Stomach (tissue), 9 donors: Measurements from ENCODE around the gene KRTAP12-2. TPM values are rescaled to one million over a fixed set of nuclear protein-coding genes. Genes with fewer than 3 reads are reported as not detected.
"Not testable (repeated sequence)": the region's sequence is repeated elsewhere in the genome, so short reads cannot be mapped to it uniquely, and the experiment has no call there.

Experiments used
- DNase-seq, 2 donors: peaks; one replicate each; pipeline versions ENCODE4 v3.0.0 to v3.0.0-alpha.2; 2013 to 2019
- H3K27ac ChIP-seq, 5 donors: fragments of 200-600 bp in 4 of 5; sonication (generic) in 4 of 5; one replicate each; pipeline ENCODE4 v1.5.1; 2013 to 2019; ENCODE audit warnings: mild to moderate bottlenecking in 1 of 5, moderate library complexity in 1 of 5
- H3K27me3 ChIP-seq, 3 donors: fragments of 200-600 bp; sonication (generic); one replicate each; pipeline ENCODE4 v1.5.1; 2017 to 2019; ENCODE audit warnings: mixed run types in 1 of 3
- H3K36me3 ChIP-seq, 4 donors: fragments of 200-600 bp; sonication (generic); 1 replicate in 3 of 4; 2 replicates in 1 of 4; pipeline ENCODE4 v1.5.1; 2016 to 2019
- H3K4me1 ChIP-seq, 4 donors: fragments of 200-600 bp; sonication (generic); one replicate each; pipeline ENCODE4 v1.5.1; 2016 to 2019
- H3K4me3 ChIP-seq, 4 donors: fragments of 200-600 bp; sonication (generic) in 3 of 4; one replicate each; pipeline ENCODE4 v1.5.1; 2016 to 2019; ENCODE audit warnings: mild to moderate bottlenecking in 1 of 4
- H3K9me3 ChIP-seq, 4 donors: fragments of 200-600 bp; sonication (generic); one replicate each; pipeline ENCODE4 v1.5.1; 2016 to 2019
- EP300 ChIP-seq: sonication (generic); formaldehyde crosslinking; IDR thresholded peaks from one replicate; pipeline ENCODE4 v1.6.1; 2017; ENCODE audit warnings: antibody characterized with exemption
- POLR2A ChIP-seq, 4 donors: fragments of 450-650 bp; IDR thresholded peaks; one replicate each; pipeline ENCODE4 v1.6.1; 2016; ENCODE audit warnings: antibody characterized with exemption in 4 of 4, control low read depth in 2 of 4, mild to moderate bottlenecking in 1 of 4, moderate library complexity in 1 of 4
- POLR2AphosphoS5 ChIP-seq, 3 donors: sonication (generic); formaldehyde crosslinking; IDR thresholded peaks; one replicate each; pipeline ENCODE4 v1.6.1; 2016; ENCODE audit warnings: antibody characterized with exemption in 3 of 3
- WGBS, 5 donors: extraction: QIAGEN DNeasy Blood & Tissue Kit in 3 of 5; methylation state at CpG; one replicate each; pipeline versions ENCODE4 v1.1.5 to v1.1.7; 2013 to 2018; 5-methylcytosine and 5-hydroxymethylcytosine counted together
- intact Hi-C: fragments of 100-400 bp; cut with DNase I; formaldehyde crosslinking; loops from one replicate; pipeline ENCODE4 v1.15.1; 2023; ENCODE audit warnings: low total_unique reads
- polyA plus RNA-seq, 3 donors: library from polyadenylated mRNA; stranded (reverse); fragments of 200-250 nt; gene quantifications; one replicate each; pipeline ENCODE4 v1.2.3, GENCODE V29; 2013
- total RNA-seq, 5 donors: library from RNA; depleted of rRNA; stranded (reverse); fragments of >200 nt; gene quantifications; one replicate each; pipeline versions ENCODE4 v1.1.0 to v1.2.3, GENCODE V29; 2014 to 2016
- TF ChIP-seq, protein P1 (sequence below), 7 experiments: fragments of 450-650 bp in 4 of 7; fragments of 200-600 bp in 3 of 7; sonication (generic) in 3 of 7; IDR thresholded peaks; one replicate each; pipeline ENCODE4 v1.5.1; 2016 to 2019; ENCODE audit warnings: antibody characterized with exemption in 7 of 7, control low read depth in 2 of 7, mild to moderate bottlenecking in 1 of 7
- donor health status: healthy with polysubstance abuse.
- donor health status: Bipolar disorder and iron deficiency.
- donor health status: healthy.

KRTAP12-2 gene
- total and polyA plus RNA-seq, 8 donors = not detected

DNA sequence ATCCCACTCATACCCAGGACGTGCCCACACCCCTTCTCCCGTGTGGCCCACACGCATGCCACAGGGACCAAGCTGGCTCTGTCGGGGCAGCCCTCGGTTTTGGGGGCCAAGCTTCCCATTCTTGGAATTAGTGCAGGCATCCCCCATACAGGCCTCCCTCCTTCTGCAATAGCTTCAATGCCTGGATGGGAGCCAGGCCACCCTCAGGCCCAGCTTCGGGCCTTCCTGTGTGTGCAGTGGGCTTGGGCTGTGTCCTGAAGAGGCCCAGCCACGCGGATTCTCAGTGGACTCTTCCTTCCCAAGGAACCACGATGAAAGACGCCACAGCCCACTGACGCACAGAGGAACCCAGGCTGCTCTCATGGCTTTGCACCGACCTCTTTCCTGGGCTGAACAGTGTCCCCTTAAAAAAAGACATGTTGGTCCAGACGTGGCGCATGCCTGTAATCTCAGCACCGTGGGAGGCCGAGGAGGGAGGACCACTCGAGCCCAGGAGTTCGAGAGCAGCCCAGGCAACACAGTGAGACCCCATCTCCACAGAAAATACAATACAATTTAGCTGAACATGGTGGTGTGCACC lies 17.1 kb downstream of the KRTAP12-2 start:
- Histone ChIP-seq H3K27ac (no peak overlapping the region), H3K36me3 (no peaks in the 10 kb centered on the region), H3K4me1 (no peaks in the 10 kb centered on the region), H3K9me3 (peaks cover 0 to 11% (median 8%) of the 10 kb centered on the region in 4 donors), H3K4me3 (no peak overlapping the region), H3K27me3 (peaks cover 0 to 41% (median 24%) of the 10 kb centered on the region in 3 donors)
- no peak for TF ChIP-seq EP300
- TF ChIP-seq, protein P1, sequence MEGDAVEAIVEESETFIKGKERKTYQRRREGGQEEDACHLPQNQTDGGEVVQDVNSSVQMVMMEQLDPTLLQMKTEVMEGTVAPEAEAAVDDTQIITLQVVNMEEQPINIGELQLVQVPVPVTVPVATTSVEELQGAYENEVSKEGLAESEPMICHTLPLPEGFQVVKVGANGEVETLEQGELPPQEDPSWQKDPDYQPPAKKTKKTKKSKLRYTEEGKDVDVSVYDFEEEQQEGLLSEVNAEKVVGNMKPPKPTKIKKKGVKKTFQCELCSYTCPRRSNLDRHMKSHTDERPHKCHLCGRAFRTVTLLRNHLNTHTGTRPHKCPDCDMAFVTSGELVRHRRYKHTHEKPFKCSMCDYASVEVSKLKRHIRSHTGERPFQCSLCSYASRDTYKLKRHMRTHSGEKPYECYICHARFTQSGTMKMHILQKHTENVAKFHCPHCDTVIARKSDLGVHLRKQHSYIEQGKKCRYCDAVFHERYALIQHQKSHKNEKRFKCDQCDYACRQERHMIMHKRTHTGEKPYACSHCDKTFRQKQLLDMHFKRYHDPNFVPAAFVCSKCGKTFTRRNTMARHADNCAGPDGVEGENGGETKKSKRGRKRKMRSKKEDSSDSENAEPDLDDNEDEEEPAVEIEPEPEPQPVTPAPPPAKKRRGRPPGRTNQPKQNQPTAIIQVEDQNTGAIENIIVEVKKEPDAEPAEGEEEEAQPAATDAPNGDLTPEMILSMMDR (IDR thresholded peaks at IDR 0.05) = no peak
- TF ChIP-seq POLR2AphosphoS5 (IDR thresholded peaks at IDR 0.05) = no peak
- no peak for TF ChIP-seq POLR2A (IDR thresholded peaks at IDR 0.05)
- WGBS, 5 donors = 76 to 92% (median 86%) methylated on average over 7 to 18 of the region's 18 CpGs
- intact Hi-C loops = no loop called here
- no peak for DNase-seq

DNA sequence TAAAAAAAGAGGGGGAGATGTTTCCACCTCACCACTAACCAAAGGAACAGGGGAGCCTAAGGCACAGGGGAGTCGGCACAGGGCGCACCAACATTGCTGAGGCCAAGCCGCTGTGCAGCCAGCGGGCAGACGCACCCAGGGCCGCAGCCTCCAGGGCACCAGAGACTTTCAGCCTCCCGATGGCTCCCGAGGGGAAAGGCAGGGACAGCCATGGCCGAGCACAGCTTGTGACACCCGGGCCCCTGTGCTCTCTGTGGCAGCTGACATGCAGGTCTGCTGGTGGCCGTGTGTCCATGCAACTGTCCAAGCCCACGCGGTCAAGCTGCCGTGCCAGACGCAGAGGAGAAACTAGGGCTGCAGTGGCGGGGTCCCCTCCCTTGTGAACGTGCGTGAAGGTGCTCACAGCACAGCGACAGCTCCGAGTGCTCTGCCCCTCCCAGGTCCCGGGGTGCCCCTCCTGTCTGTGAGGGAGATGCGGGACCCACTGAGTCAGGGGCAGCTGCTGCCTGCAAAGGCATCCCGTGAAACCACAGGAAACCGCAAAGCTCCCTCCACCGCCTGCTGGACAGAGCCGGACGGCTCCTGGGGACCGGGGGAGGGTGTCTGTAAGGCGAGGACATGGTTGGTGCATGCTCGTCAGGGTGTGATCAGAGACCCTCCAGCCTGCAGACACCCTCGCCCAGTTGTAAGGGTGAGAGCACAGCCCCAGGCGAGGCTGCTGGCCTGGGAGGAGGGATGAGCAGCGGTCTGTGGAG lies 18.0 kb downstream of the KRTAP12-2 start:
- Histone ChIP-seq H3K27me3 (peaks cover 0 to 33% (median 21%) of the 10 kb centered on the region in 3 donors), H3K4me3 (no peak overlapping the region), H3K4me1 (no peaks in the 10 kb centered on the region), H3K27ac (no peak overlapping the region), H3K9me3 (peaks cover 0 to 20% (median 14%) of the 10 kb centered on the region in 4 donors), H3K36me3 (no peaks in the 10 kb centered on the region)
- intact Hi-C loops = no loop called here
- WGBS, 5 donors = 75 to 89% (median 78%) methylated on average over 9 to 33 of the region's 33 CpGs
- TF ChIP-seq POLR2AphosphoS5 (IDR thresholded peaks at IDR 0.05) = no peak
- TF ChIP-seq EP300 = no peak
- TF ChIP-seq, protein P1 (IDR thresholded peaks at IDR 0.05) = no peak
- no peak for TF ChIP-seq POLR2A (IDR thresholded peaks at IDR 0.05)
- peak in 1 of 2 donors; percentile 10 for DNase-seq

GRCh38 chr21:44647222-44647552 lies 19.5 kb downstream of the KRTAP12-2 start:
- Histone ChIP-seq H3K4me3 (no peak overlapping the region), H3K9me3 (peaks cover 0 to 26% (median 17%) of the 10 kb centered on the region in 4 donors), H3K4me1 (no peaks in the 10 kb centered on the region), H3K36me3 (no peaks in the 10 kb centered on the region), H3K27me3 (peaks cover 0 to 33% (median 21%) of the 10 kb centered on the region in 3 donors), H3K27ac (no peak overlapping the region)
- WGBS, 5 donors = 40 to 57% (median 52%) methylated on average over 8 of the region's 8 CpGs
- peak in 1 of 2 donors; percentile 10 for DNase-seq
- intact Hi-C loops = no loop called here
- TF ChIP-seq, protein P1 (IDR thresholded peaks at IDR 0.05) = no peak
- TF ChIP-seq POLR2A (IDR thresholded peaks at IDR 0.05) (no peak), POLR2AphosphoS5 (IDR thresholded peaks at IDR 0.05) (no peak), EP300 (no peak)

DNA sequence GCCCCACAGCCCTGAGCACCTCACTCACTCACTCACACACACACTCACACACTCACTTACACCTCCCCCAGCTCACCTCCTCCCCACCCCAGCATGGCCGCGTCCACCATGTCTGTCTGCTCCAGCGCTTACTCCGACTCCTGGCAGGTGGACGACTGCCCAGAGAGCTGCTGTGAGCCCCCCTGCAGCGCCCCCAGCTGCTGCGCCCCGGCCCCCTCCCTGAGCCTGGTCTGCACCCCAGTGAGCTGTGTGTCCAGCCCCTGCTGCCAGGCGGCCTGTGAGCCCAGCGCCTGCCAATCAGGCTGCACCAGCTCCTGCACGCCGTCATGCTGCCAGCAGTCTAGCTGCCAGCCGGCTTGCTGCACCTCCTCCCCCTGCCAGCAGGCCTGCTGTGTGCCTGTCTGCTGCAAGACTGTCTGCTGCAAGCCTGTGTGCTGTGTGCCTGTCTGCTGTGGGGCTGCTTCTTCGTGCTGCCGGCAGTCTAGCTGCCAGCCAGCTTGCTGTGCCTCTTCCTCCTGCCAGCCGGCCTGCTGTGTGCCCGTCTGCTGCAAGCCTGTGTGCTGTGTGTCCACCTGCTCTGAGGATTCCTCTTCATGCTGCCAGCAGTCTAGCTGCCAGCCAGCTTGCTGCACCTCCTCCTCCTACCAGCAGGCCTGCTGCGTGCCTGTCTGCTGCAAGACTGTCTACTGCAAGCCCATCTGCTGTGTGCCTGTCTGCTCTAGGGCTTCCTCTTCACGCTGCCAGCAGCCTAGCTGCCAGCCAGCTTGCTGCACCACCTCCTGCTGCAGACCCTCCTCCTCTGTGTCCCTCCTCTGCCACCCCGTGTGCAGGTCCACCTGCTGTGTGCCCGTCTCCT lies 20.1 kb downstream of the KRTAP12-2 start, which contains the start of gene KRTAP10-11:
TSS of gene KRTAP10-11 (plus strand) at position 49 of the 856 bp plus-strand sequence. CDS start at position 94, 45 bp downstream.
- DNase-seq = peak in 1 of 2 donors; percentile 13
- H3K4me1 ChIP-seq, H3K36me3 ChIP-seq, intact Hi-C loops, H3K4me3 ChIP-seq, H3K27ac ChIP-seq: not testable (repeated sequence)
- Histone ChIP-seq H3K27me3 (peaks cover 0 to 33% (median 21%) of the 10 kb centered on the region in 3 donors), H3K9me3 (peaks cover 0 to 27% (median 18%) of the 10 kb centered on the region in 4 donors)
- WGBS, 5 donors = 62 to 77% (median 72%) methylated on average over 11 to 21 of the region's 21 CpGs
